NCI-H2196 (cell line): ENCODE measurements around the gene EMC7.
A peak's percentile ranks its signal among the peaks of the same experiment; 100 is the strongest.

Experiments
- DNase-seq: peaks from one replicate; lab custom pipeline; 2025; ENCODE audit not compliant: unreplicated experiment; lab: John Stamatoyannopoulos, UW

Gene EMC7

DNA sequence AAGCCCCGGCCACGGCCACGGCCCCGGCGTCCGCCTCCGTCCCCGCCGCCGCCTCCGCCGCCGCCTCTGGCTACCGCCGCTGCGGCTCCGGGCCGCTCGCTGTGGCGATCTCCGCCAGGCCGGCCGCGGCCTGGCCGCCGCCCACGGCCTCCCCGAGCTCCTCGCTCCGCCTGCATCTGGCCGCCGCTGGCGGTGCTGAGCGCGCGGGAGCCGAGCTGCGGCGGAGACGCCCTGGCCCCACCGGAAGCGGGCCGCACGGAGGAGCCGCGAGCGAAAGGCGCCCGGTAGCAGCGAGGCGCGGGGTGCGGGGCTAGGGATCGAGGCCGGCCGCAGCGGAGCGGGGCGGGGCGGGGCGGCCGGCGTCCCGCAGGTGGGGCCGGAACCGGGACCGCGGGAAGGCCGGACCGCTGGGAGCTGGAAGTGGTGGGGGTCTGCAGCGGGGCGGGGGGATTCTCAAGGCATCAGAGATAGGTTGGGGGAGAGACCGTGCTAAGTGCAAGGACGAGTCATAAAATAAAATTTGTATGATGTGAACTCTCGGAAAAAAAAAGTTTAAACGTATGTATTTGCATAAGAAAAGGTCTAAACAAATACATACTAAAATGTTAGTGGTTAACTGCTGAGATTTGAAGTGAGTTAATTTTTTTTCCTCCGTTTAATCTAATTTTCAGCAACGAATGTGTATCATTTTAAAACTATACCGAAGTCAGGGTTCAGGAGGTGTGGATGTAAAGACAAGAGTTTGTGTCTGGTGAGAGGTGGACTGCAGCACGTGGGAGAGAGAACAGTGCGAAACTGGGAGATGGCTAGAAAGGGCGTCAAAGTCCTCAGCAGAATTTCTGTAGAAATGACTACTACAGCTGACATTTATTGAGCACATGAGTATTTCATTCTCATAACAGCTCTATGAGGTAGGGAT lies 62.5 kb downstream of the EMC7 start, which contains the start of gene AVEN:
Gene AVEN, minus strand, starts transcription at position 334 of the 919 bp plus-strand sequence. Its CDS starts 158 bp downstream, at position 176.
- DNase-seq = peak; percentile 5

DNA sequence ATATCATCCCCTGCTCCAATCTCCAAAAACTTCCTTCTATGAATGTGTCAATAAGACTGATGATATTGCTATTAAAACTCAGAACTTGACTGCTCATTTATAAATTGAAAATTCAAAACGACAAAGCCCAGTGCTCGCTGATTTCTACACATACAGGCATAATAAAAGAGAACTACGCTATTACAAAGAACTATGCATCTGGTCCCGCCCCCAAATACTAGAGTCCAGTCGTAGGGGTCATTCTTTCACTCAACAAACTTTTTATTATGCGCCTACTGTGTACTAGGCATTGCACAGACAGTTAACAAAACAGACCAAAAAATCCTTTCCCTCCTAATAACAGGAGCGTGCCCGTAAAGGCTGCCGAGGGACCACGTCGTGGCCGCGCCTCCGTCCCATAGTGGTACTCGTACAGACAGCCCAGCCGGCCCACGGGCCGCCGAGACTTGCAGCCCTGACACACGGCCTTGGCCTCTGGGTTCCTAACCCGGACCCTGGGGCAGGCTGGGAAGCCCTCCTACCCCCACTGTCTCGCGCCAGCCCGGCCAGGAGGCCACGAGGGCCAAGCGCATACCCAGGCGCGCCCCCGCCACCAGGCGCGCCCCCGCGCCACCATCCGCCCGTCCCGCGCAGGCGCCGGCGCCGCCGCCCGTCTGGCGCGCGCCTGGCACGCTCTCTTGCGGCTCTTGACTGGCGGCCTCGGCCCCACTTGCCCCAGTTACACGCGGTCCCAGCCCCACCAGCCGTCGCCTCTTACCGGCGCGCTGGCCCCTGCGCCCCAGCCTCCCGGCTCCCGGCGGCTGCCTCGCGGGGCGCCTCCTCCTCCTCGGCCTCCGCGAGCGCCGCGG lies 63.4 kb downstream of the EMC7 start:
- peak; percentile 51 for DNase-seq
